GM23338 (cell line): ENCODE data around the gene PTBP2.
"Not testable (repeated sequence)": the region's sequence is repeated elsewhere in the genome, so short reads cannot be mapped to it uniquely, and the experiment has no call there.

Experiments
- CREB1 ChIP-seq: fragments of 250-450 bp; sonication (Bioruptor Pico); IDR thresholded peaks from 2 replicates; pipeline ENCODE4 v1.5.0; 2020; ENCODE audit warnings: low read depth, mild to moderate bottlenecking, moderate library complexity
- CTCF ChIP-seq, 2 experiments: fragments of 200-600 bp in 1 of 2; sonication (generic) in 1 of 2; conservative IDR thresholded peaks; 2 replicates each; pipeline versions ENCODE4 v1.5.1 to v1.6.1; 2016 to 2017; ENCODE audit warnings: antibody characterized with exemption in 2 of 2, low read depth in 2 of 2, mild to moderate bottlenecking in 2 of 2, moderate library complexity in 1 of 2
- POLR2AphosphoS5 ChIP-seq: IDR thresholded peaks from 2 replicates; pipeline ENCODE4 v1.6.1; 2016; ENCODE audit warnings: antibody characterized with exemption, low read depth
- REST ChIP-seq: IDR thresholded peaks from one replicate; pipeline ENCODE4 v1.6.1; 2018; ENCODE audit warnings: antibody characterized with exemption; ENCODE audit not compliant: unreplicated experiment

GRCh38 chr1:96762586-96762985 is 41.0 kb downstream of the PTBP2 start:
- not testable (repeated sequence) for TF ChIP-seq REST; POLR2AphosphoS5; CREB1 (CRISPR knock-in tag); CTCF (conservative IDR thresholded peaks at IDR 0.05; ENCODE audit: low read depth in 2 of 2)
